ENCODE measurements around the gene BMAL1. TPM values are rescaled to one million over a fixed set of nuclear protein-coding genes. Genes with fewer than 3 reads are reported as not detected.

BMAL1 gene
- total RNA-seq, 1 experiment from 2014 or later = 8.3 TPM

DNA sequence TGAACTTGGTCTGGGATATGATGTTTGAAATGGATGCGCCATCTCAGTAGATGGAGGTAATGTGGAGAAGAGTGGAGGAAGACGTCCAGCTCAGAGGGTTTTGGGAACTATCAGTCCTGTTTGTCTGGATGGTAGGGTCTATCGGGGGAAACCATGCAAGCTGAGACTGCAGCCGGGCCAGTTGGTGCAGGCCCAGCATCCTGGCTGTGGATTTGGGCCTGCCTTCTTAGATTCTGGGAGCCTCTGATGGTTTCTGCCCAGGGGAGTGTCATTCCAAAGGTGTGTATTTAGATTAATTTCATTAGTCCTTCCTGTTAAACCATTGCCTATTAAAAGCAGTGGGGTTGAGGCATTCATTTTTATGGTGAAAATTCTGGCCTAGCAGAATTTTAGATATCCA is 31.6 kb downstream of the BMAL1 start (continued):
- TF ChIP-seq, protein P1, sequence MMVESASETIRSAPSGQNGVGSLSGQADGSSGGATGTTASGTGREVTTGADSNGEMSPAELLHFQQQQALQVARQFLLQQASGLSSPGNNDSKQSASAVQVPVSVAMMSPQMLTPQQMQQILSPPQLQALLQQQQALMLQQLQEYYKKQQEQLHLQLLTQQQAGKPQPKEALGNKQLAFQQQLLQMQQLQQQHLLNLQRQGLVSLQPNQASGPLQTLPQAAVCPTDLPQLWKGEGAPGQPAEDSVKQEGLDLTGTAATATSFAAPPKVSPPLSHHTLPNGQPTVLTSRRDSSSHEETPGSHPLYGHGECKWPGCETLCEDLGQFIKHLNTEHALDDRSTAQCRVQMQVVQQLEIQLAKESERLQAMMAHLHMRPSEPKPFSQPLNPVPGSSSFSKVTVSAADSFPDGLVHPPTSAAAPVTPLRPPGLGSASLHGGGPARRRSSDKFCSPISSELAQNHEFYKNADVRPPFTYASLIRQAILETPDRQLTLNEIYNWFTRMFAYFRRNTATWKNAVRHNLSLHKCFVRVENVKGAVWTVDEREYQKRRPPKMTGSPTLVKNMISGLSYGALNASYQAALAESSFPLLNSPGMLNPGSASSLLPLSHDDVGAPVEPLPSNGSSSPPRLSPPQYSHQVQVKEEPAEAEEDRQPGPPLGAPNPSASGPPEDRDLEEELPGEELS (CRISPR knock-in tag; IDR thresholded peaks at IDR 0.05) = no peak
- no peak for TF ChIP-seq NR1H2 (CRISPR knock-in tag; IDR thresholded peaks at IDR 0.05)
- TF ChIP-seq HMGA2 (CRISPR knock-in tag; IDR thresholded peaks at IDR 0.05) = no peak

GRCh38 chr11:13310443-13310842 is 32.9 kb downstream of the BMAL1 start:
- no peaks in the 10 kb centered on the region for H3K27me3 Mint-ChIP-seq (ENCODE audit: low read depth)
- ChIA-PET POLR2A (no interaction called here), CTCF (no interaction called here)
- no peaks in the 10 kb centered on the region for H3K36me3 Mint-ChIP-seq
- no peaks in the 10 kb centered on the region for H3K9me3 Mint-ChIP-seq
- no peak for ATAC-seq
- H3K4me1 Mint-ChIP-seq = peaks cover 22% of the 10 kb centered on the region
- no peak overlapping the region for H3K4me3 Mint-ChIP-seq
- TF ChIP-seq, protein P2, sequence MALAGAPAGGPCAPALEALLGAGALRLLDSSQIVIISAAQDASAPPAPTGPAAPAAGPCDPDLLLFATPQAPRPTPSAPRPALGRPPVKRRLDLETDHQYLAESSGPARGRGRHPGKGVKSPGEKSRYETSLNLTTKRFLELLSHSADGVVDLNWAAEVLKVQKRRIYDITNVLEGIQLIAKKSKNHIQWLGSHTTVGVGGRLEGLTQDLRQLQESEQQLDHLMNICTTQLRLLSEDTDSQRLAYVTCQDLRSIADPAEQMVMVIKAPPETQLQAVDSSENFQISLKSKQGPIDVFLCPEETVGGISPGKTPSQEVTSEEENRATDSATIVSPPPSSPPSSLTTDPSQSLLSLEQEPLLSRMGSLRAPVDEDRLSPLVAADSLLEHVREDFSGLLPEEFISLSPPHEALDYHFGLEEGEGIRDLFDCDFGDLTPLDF (CRISPR knock-in tag; IDR thresholded peaks at IDR 0.05) = no peak
- TF ChIP-seq TP53 (CRISPR knock-in tag; IDR thresholded peaks at IDR 0.05) = no peak
- no peak for TF ChIP-seq TEAD4 (CRISPR knock-in tag; IDR thresholded peaks at IDR 0.05)
- no peak for TF ChIP-seq FOXK1 (CRISPR knock-in tag; IDR thresholded peaks at IDR 0.05)
- no peak for TF ChIP-seq SMAD4 (CRISPR knock-in tag; IDR thresholded peaks at IDR 0.05)
- TF ChIP-seq GABPB1 (CRISPR knock-in tag; IDR thresholded peaks at IDR 0.05) = no peak
- TF ChIP-seq, protein P3, sequence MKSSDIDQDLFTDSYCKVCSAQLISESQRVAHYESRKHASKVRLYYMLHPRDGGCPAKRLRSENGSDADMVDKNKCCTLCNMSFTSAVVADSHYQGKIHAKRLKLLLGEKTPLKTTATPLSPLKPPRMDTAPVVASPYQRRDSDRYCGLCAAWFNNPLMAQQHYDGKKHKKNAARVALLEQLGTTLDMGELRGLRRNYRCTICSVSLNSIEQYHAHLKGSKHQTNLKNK (CRISPR knock-in tag; IDR thresholded peaks at IDR 0.05) = no peak
- TF ChIP-seq SOX15 (CRISPR knock-in tag; IDR thresholded peaks at IDR 0.05) = no peak
- TF ChIP-seq, protein P4, sequence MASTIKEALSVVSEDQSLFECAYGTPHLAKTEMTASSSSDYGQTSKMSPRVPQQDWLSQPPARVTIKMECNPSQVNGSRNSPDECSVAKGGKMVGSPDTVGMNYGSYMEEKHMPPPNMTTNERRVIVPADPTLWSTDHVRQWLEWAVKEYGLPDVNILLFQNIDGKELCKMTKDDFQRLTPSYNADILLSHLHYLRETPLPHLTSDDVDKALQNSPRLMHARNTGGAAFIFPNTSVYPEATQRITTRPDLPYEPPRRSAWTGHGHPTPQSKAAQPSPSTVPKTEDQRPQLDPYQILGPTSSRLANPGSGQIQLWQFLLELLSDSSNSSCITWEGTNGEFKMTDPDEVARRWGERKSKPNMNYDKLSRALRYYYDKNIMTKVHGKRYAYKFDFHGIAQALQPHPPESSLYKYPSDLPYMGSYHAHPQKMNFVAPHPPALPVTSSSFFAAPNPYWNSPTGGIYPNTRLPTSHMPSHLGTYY (CRISPR knock-in tag; IDR thresholded peaks at IDR 0.05) = no peak
- TF ChIP-seq NFATC4 (CRISPR knock-in tag; IDR thresholded peaks at IDR 0.05) = no peak
- no peak for TF ChIP-seq ETV6 (CRISPR knock-in tag; IDR thresholded peaks at IDR 0.05)
- no peak for DNase-seq (ENCODE audit: low spot score)
- H3K27ac Mint-ChIP-seq = no peak overlapping the region

GRCh38 chr11:13311570-13311969 is 34.0 kb downstream of the BMAL1 start:
- Mint-ChIP-seq H3K4me1 (peaks cover 22% of the 10 kb centered on the region), H3K9me3 (no peaks in the 10 kb centered on the region), H3K36me3 (no peaks in the 10 kb centered on the region), H3K4me3 (no peak overlapping the region), H3K27ac (no peak overlapping the region), H3K27me3 (ENCODE audit: low read depth) (no peaks in the 10 kb centered on the region)
- ATAC-seq = no peak
- no peak for DNase-seq (ENCODE audit: low spot score)
- CTCF ChIA-PET = no interaction called here
- POLR2A ChIA-PET = no interaction called here
- TF ChIP-seq RORB (CRISPR knock-in tag; IDR thresholded peaks at IDR 0.05) = no peak
- no peak for TF ChIP-seq EMX1 (CRISPR knock-in tag; IDR thresholded peaks at IDR 0.05)
- TF ChIP-seq, protein P5, sequence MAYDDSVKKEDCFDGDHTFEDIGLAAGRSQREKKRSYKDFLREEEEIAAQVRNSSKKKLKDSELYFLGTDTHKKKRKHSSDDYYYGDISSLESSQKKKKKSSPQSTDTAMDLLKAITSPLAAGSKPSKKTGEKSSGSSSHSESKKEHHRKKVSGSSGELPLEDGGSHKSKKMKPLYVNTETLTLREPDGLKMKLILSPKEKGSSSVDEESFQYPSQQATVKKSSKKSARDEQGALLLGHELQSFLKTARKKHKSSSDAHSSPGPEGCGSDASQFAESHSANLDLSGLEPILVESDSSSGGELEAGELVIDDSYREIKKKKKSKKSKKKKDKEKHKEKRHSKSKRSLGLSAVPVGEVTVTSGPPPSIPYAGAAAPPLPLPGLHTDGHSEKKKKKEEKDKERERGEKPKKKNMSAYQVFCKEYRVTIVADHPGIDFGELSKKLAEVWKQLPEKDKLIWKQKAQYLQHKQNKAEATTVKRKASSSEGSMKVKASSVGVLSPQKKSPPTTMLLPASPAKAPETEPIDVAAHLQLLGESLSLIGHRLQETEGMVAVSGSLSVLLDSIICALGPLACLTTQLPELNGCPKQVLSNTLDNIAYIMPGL (CRISPR knock-in tag; IDR thresholded peaks at IDR 0.05) = no peak
- TF ChIP-seq MXD4 (CRISPR knock-in tag; IDR thresholded peaks at IDR 0.05; ENCODE audit: borderline replicate concordance) = no peak
- no peak for TF ChIP-seq CREM (CRISPR knock-in tag; IDR thresholded peaks at IDR 0.05)
- no peak for TF ChIP-seq TCF7 (CRISPR knock-in tag; IDR thresholded peaks at IDR 0.05; ENCODE audit: low read depth)
- TF ChIP-seq ATF6 (CRISPR knock-in tag; IDR thresholded peaks at IDR 0.05) = no peak
- no peak for TF ChIP-seq ZNF396 (CRISPR knock-in tag; IDR thresholded peaks at IDR 0.05; ENCODE audit: borderline replicate concordance)
- no peak for TF ChIP-seq NFE2L1 (CRISPR knock-in tag; IDR thresholded peaks at IDR 0.05)
- TF ChIP-seq TEAD1 (CRISPR knock-in tag; IDR thresholded peaks at IDR 0.05) = no peak
- TF ChIP-seq ESRRA (CRISPR knock-in tag; IDR thresholded peaks at IDR 0.05; ENCODE audit: borderline replicate concordance) = no peak
- no peak for TF ChIP-seq ELF4 (CRISPR knock-in tag; IDR thresholded peaks at IDR 0.05; ENCODE audit: low read depth)
- no peak for TF ChIP-seq ZSCAN18 (CRISPR knock-in tag; IDR thresholded peaks at IDR 0.05)

Data from WTC11 (cell line).